Uterus (tissue), 2 donors: ENCODE results near the gene SPIRE2.
"Not testable (repeated sequence)": the region's sequence is repeated elsewhere in the genome, so short reads cannot be mapped to it uniquely, and the experiment has no call there.

Experiments
- CTCF ChIP-seq, 4 experiments: fragments of 200-600 bp in 2 of 4; fragments of 450-650 bp in 2 of 4; sonication (generic) in 2 of 4; IDR thresholded peaks; one replicate each; pipeline ENCODE4 v1.5.1; 2016 to 2019; ENCODE audit warnings: antibody characterized with exemption in 4 of 4, mild to moderate bottlenecking in 2 of 4, moderate library complexity in 1 of 4
- POLR2A ChIP-seq, 2 donors: fragments of 450-650 bp; IDR thresholded peaks; one replicate each; pipeline ENCODE4 v1.6.1; 2016; ENCODE audit warnings: antibody characterized with exemption in 2 of 2, mild to moderate bottlenecking in 1 of 2, moderate library complexity in 1 of 2

- TF ChIP-seq CTCF, POLR2A (IDR thresholded peaks at IDR 0.05): not testable (repeated sequence)
Measured at GRCh38 chr16:89914642-89915285, 86.5 kb downstream of the SPIRE2 start.
